Stimulated activated CD4-positive, alpha-beta T cell treated with anti-CD3 and anti-CD28 coated beads, Interleukin-4, amount 100 ng/mL, for 4 hours (primary cell): ENCODE measurements around the gene EPHA2.
"Not testable (repeated sequence)": the region's sequence is repeated elsewhere in the genome, so short reads cannot be mapped to it uniquely, and the experiment has no call there.

Experiments used
- DNase-seq, 2 experiments: peaks; one replicate each; pipeline ENCODE4 v3.0.0-alpha.2; 2020

The EPHA2 gene

GRCh38 chr1:16183765-16184556 lies 28.1 kb upstream of the EPHA2 start:
- no peak for DNase-seq

GRCh38 chr1:16183179-16183578 lies 27.3 kb upstream of the EPHA2 start:
- no peak for DNase-seq

GRCh38 chr1:16181887-16182719 lies 26.2 kb upstream of the EPHA2 start:
- no peak for DNase-seq

GRCh38 chr1:16180291-16180824 lies 24.5 kb upstream of the EPHA2 start:
- DNase-seq, result no peak

- DNase-seq, result no peak
These were observed 23.0 kb upstream of the EPHA2 start for GRCh38 chr1:16178596-16179497.

- DNase-seq, result no peak
These were observed 21.4 kb upstream of the EPHA2 start for GRCh38 chr1:16177306-16177705.

GRCh38 chr1:16176653-16177052 lies 20.8 kb upstream of the EPHA2 start:
- DNase-seq, result no peak

GRCh38 chr1:16175610-16176553 lies 20.0 kb upstream of the EPHA2 start:
- no peak for DNase-seq

GRCh38 chr1:16174886-16175598 lies 19.2 kb upstream of the EPHA2 start:
- DNase-seq, result no peak

- DNase-seq, result no peak
These were observed 18.5 kb upstream of the EPHA2 start for GRCh38 chr1:16174261-16174868.

GRCh38 chr1:16173447-16174260 lies 17.8 kb upstream of the EPHA2 start:
- no peak for DNase-seq

- no peak for DNase-seq
These were observed 17.1 kb upstream of the EPHA2 start for GRCh38 chr1:16172964-16173446.

GRCh38 chr1:16172218-16172830 lies 16.5 kb upstream of the EPHA2 start:
- DNase-seq, result no peak

- DNase-seq, result no peak
These were observed 15.7 kb upstream of the EPHA2 start for GRCh38 chr1:16171314-16172151.

- DNase-seq, result no peak
These were observed 14.4 kb upstream of the EPHA2 start for GRCh38 chr1:16170283-16170673.

GRCh38 chr1:16168622-16169360 lies 12.9 kb upstream of the EPHA2 start:
- no peak for DNase-seq

GRCh38 chr1:16168144-16168495 lies 12.3 kb upstream of the EPHA2 start:
- not testable (repeated sequence) for DNase-seq
